Activated T-cell treated with anti-CD3 and anti-CD28 coated beads, Interleukin-2, amount 50 U/mL, for 1 hour (primary cell): ENCODE measurements around the gene LRRC4C.

Experiments
- DNase-seq: peaks from one replicate; pipeline ENCODE4 v3.0.0-alpha.2; 2020

LRRC4C gene

GRCh38 chr11:41413843-41414242, 45.6 kb downstream of the LRRC4C start:
- no peak for DNase-seq

GRCh38 chr11:41405812-41406211, 53.6 kb downstream of the LRRC4C start:
- DNase-seq = no peak

GRCh38 chr11:41404109-41404508, 55.3 kb downstream of the LRRC4C start:
- DNase-seq = no peak

GRCh38 chr11:41403458-41403857, 56.0 kb downstream of the LRRC4C start:
- DNase-seq = no peak

GRCh38 chr11:41400819-41401382, 58.6 kb downstream of the LRRC4C start:
- no peak for DNase-seq

GRCh38 chr11:41400124-41400523, 59.3 kb downstream of the LRRC4C start:
- no peak for DNase-seq

- no peak for DNase-seq
Observed at GRCh38 chr11:41399323-41399722, 60.1 kb downstream of the LRRC4C start.

- DNase-seq = no peak
Observed at GRCh38 chr11:41398175-41398574, 61.3 kb downstream of the LRRC4C start.

GRCh38 chr11:41394521-41395195, 64.8 kb downstream of the LRRC4C start:
- DNase-seq = no peak

GRCh38 chr11:41392596-41392995, 66.9 kb downstream of the LRRC4C start:
- no peak for DNase-seq

- DNase-seq = no peak
Observed at GRCh38 chr11:41389623-41390130, 69.8 kb downstream of the LRRC4C start.

GRCh38 chr11:41384329-41384728, 75.1 kb downstream of the LRRC4C start:
- no peak for DNase-seq

- DNase-seq = no peak
Observed at GRCh38 chr11:41383768-41384167, 75.7 kb downstream of the LRRC4C start.

GRCh38 chr11:41382927-41383326, 76.5 kb downstream of the LRRC4C start:
- no peak for DNase-seq

GRCh38 chr11:41379084-41379483, 80.4 kb downstream of the LRRC4C start:
- no peak for DNase-seq

- DNase-seq = no peak
Observed at GRCh38 chr11:41377709-41378394, 81.6 kb downstream of the LRRC4C start.

GRCh38 chr11:41351825-41352224, 107.6 kb downstream of the LRRC4C start:
- DNase-seq = no peak

- no peak for DNase-seq
Observed at GRCh38 chr11:41346042-41346441, 113.4 kb downstream of the LRRC4C start.

- no peak for DNase-seq
Observed at GRCh38 chr11:41334007-41334933, 125.2 kb downstream of the LRRC4C start.

- DNase-seq = no peak
Observed at GRCh38 chr11:41333357-41333756, 126.1 kb downstream of the LRRC4C start.

- DNase-seq = no peak
Observed at GRCh38 chr11:41328324-41328723, 131.1 kb downstream of the LRRC4C start.

- no peak for DNase-seq
Observed at GRCh38 chr11:41323446-41323845, 136.0 kb downstream of the LRRC4C start.

GRCh38 chr11:41320653-41321052, 138.8 kb downstream of the LRRC4C start:
- no peak for DNase-seq
